GM19463 (cell line): ENCODE measurements around the gene OSR1.
"Not testable (repeated sequence)": the region's sequence is repeated elsewhere in the genome, so short reads cannot be mapped to it uniquely, and the experiment has no call there.

Experiments
- ATAC-seq: cut with Tn5 transposase; IDR thresholded peaks from one replicate; pipeline ENCODE4 v1.9.1; 2021; ENCODE audit warnings: mild to moderate bottlenecking, moderate library complexity; ENCODE audit not compliant: unreplicated experiment

The OSR1 gene

GRCh38 chr2:19358242-19359020 lies at the start of gene OSR1:
TSS of gene OSR1 (minus strand) at chr2:19358623. CDS start at chr2:19353805, 4,818 bp downstream.
- ATAC-seq, result no peak

- no peak for ATAC-seq
These were observed 45.4 kb upstream of the OSR1 start for GRCh38 chr2:19403785-19404184.

GRCh38 chr2:19392191-19392590 lies 33.8 kb upstream of the OSR1 start:
- no peak for ATAC-seq

- ATAC-seq, result not testable (repeated sequence)
These were observed 31.0 kb upstream of the OSR1 start for GRCh38 chr2:19389469-19389868.

GRCh38 chr2:19380532-19380931 lies 22.1 kb upstream of the OSR1 start:
- ATAC-seq, result no peak

- no peak for ATAC-seq
These were observed 20.5 kb upstream of the OSR1 start for GRCh38 chr2:19378939-19379338.

- no peak for ATAC-seq
These were observed 19.3 kb upstream of the OSR1 start for GRCh38 chr2:19377717-19378116.

- ATAC-seq, result no peak
These were observed 14.9 kb upstream of the OSR1 start for GRCh38 chr2:19373352-19373751.

- no peak for ATAC-seq
These were observed 13.7 kb upstream of the OSR1 start for GRCh38 chr2:19371996-19372582.

GRCh38 chr2:19369341-19369955 lies 11.0 kb upstream of the OSR1 start:
- no peak for ATAC-seq

- ATAC-seq, result no peak
These were observed 10.3 kb upstream of the OSR1 start for GRCh38 chr2:19368760-19369159.

GRCh38 chr2:19367326-19367725 lies 8.9 kb upstream of the OSR1 start:
- ATAC-seq, result no peak

- ATAC-seq, result no peak
These were observed 6.7 kb upstream of the OSR1 start for GRCh38 chr2:19365126-19365525.

- ATAC-seq, result no peak
These were observed 5.6 kb upstream of the OSR1 start for GRCh38 chr2:19364014-19364413.

GRCh38 chr2:19363474-19363778 lies 5.0 kb upstream of the OSR1 start:
- ATAC-seq, result no peak

GRCh38 chr2:19362755-19363473 lies 4.5 kb upstream of the OSR1 start:
- ATAC-seq, result peak; percentile 47

GRCh38 chr2:19362094-19362754 lies 3.8 kb upstream of the OSR1 start:
- no peak for ATAC-seq

GRCh38 chr2:19361325-19361990 lies 3.0 kb upstream of the OSR1 start:
- peak; percentile 23 for ATAC-seq

GRCh38 chr2:19360966-19361321 lies 2.5 kb upstream of the OSR1 start:
- ATAC-seq, result no peak

- no peak for ATAC-seq
These were observed 2.0 kb upstream of the OSR1 start for GRCh38 chr2:19360266-19360965.
